Ovary (tissue), 9 donors: Measurements from ENCODE around the gene CBLC. TPM values are rescaled to one million over a fixed set of nuclear protein-coding genes. Genes with fewer than 3 reads are reported as not detected.

ENCODE experiments used
- DNase-seq, 5 donors: peaks; one replicate each; pipeline ENCODE4 v3.0.0-alpha.2; 2019 to 2020
- H3K27ac ChIP-seq, 2 donors: fragments of 200-600 bp; one replicate each; pipeline versions ENCODE4 v1.5.1 to v1.8.0; 2019 to 2022
- H3K27me3 ChIP-seq: fragments of 200-600 bp; one replicate; pipeline ENCODE4 v1.8.0; 2022
- H3K36me3 ChIP-seq: fragments of 200-600 bp; sonication (generic); one replicate; pipeline ENCODE4 v1.5.1; 2019
- H3K4me1 ChIP-seq: one replicate; pipeline ENCODE4 v1.8.1; 2013; ENCODE audit warnings: mild to moderate bottlenecking, moderate library complexity; ENCODE audit not compliant: insufficient read depth
- H3K4me3 ChIP-seq: fragments of 200-600 bp; sonication (generic); one replicate; pipeline ENCODE4 v1.5.1; 2017
- H3K9me3 ChIP-seq, 2 donors: fragments of 200-600 bp in 1 of 2; sonication (generic) in 1 of 2; one replicate each; pipeline versions ENCODE4 v1.5.1 to v1.8.1; 2013 to 2019; ENCODE audit warnings: mild to moderate bottlenecking in 1 of 2, moderate library complexity in 1 of 2
- CTCF ChIP-seq, 3 donors: fragments of 450-650 bp in 2 of 3; fragments of 200-600 bp in 1 of 3; IDR thresholded peaks; one replicate each; pipeline versions ENCODE4 v1.5.1 to v1.8.0; 2016 to 2022; ENCODE audit warnings: antibody characterized with exemption in 3 of 3, mild to moderate bottlenecking in 1 of 3
- EP300 ChIP-seq: sonication (generic); formaldehyde crosslinking; IDR thresholded peaks from one replicate; pipeline ENCODE4 v1.6.1; 2017; ENCODE audit warnings: antibody characterized with exemption
- POLR2A ChIP-seq: fragments of 450-650 bp; IDR thresholded peaks from one replicate; pipeline ENCODE4 v1.6.1; 2017; ENCODE audit warnings: antibody characterized with exemption, mild to moderate bottlenecking, moderate library complexity
- WGBS, 3 donors: extraction: QIAGEN DNeasy Blood & Tissue Kit in 1 of 3; methylation state at CpG; one replicate each; pipeline versions ENCODE4 v1.1.5 to v1.1.7; 2013 to 2017; 5-methylcytosine and 5-hydroxymethylcytosine counted together
- intact Hi-C, 4 donors: fragments of 100-400 bp; cut with DNase I; formaldehyde crosslinking; loops; one replicate each; pipeline versions ENCODE4 v1.11.0 to v1.15.1; 2022 to 2023
- polyA plus RNA-seq, 2 donors: library from polyadenylated mRNA; stranded (reverse); fragments of 200-250 nt in 1 of 2; fragments of 350-450 nt in 1 of 2; fragmentation: Illumina TruSeq in 1 of 2; extraction: RNeasy Lipid Tissue Mini Kit (QIAGEN cat#74804) in 1 of 2; gene quantifications; one replicate each; pipeline ENCODE4 v1.2.3, GENCODE V29; 2013 to 2014
- total RNA-seq, 7 donors: library from RNA; depleted of rRNA in 2 of 7; stranded (reverse); fragments of >200 nt in 2 of 7; fragmentation: NEBNext Ultra II Directional in 3 of 7; extraction: Animal tissue kit (Norgen Biotek cat#: 25700) in 3 of 7; gene quantifications; one replicate each; pipeline versions ENCODE4 v1.1.0 to v1.2.4, GENCODE V29; 2016 to 2023
- donor health status: DM: no; HTN: no; CAD: no; lungs with moderate emphysema.
- donor health status: DM: no; HTN: no; CAD: no.
- donor health status: Bipolar disorder and iron deficiency.
- donor health status: DM: yes; HTN: yes; CAD: no.
- donor health status: DM: no; HTN: no; CAD: no.
- donor health status: DM: yes; HTN: yes; CAD: no.

Gene CBLC
- total and polyA plus RNA-seq, 9 donors: 0.08 to 10.3 (median 1.8) TPM; not detected in 3

GRCh38 chr19:44839276-44839675, 61.6 kb downstream of the CBLC start:
- Histone ChIP-seq H3K27me3 (no peaks in the 10 kb centered on the region), H3K9me3 (no peaks in the 10 kb centered on the region), H3K36me3 (no peaks in the 10 kb centered on the region), H3K4me1 (no peaks in the 10 kb centered on the region), H3K27ac (no peak overlapping the region), H3K4me3 (no peak overlapping the region)
- intact Hi-C loops: no loop called here
- DNase-seq: no peak
- WGBS, 3 donors: 78 to 83% (median 80%) methylated on average over 2 of the region's 2 CpGs
- TF ChIP-seq POLR2A (no peak), EP300 (no peak), CTCF (IDR thresholded peaks at IDR 0.05) (no peak)

- no peaks in the 10 kb centered on the region for H3K27me3 ChIP-seq
- intact Hi-C loops: loop anchor here in 1 of 4 donors (5.0 kb wide), 1 partner anchor 39 kb away; no protein-coding TSS in a partner anchor
- no peak for TF ChIP-seq POLR2A
- TF ChIP-seq CTCF (IDR thresholded peaks at IDR 0.05): no peak
- TF ChIP-seq EP300: no peak
These were observed 63.1 kb downstream of the CBLC start for GRCh38 chr19:44840811-44841210.

GRCh38 chr19:44841231-44841630, 63.5 kb downstream of the CBLC start:
- Histone ChIP-seq H3K27me3 (no peaks in the 10 kb centered on the region), H3K4me3 (no peak overlapping the region), H3K36me3 (no peaks in the 10 kb centered on the region), H3K9me3 (no peaks in the 10 kb centered on the region), H3K4me1 (peaks cover 3% of the 10 kb centered on the region), H3K27ac (no peak overlapping the region)
- 80 to 87% (median 87%) methylated on average over 3 of the region's 3 CpGs for WGBS, 3 donors
- DNase-seq: no peak
- TF ChIP-seq CTCF (IDR thresholded peaks at IDR 0.05): no peak
- TF ChIP-seq EP300: no peak
- TF ChIP-seq POLR2A: no peak
- intact Hi-C loops: loop anchor here in 1 of 4 donors (5.0 kb wide), 1 partner anchor 39 kb away; no protein-coding TSS in a partner anchor

More at GRCh38 chr19:44840811-44841210, 63.1 kb downstream of the CBLC start:
- no peaks in the 10 kb centered on the region for H3K36me3 ChIP-seq
- no peak for DNase-seq
- H3K9me3 ChIP-seq: no peaks in the 10 kb centered on the region
- WGBS, 3 donors: 66 to 78% (median 70%) methylated on average over 7 of the region's 7 CpGs
- peaks cover 3% of the 10 kb centered on the region for H3K4me1 ChIP-seq
- H3K4me3 ChIP-seq: no peak overlapping the region
- no peak overlapping the region for H3K27ac ChIP-seq

- H3K4me1 ChIP-seq: peaks cover 6% of the 10 kb centered on the region
- H3K36me3 ChIP-seq: no peaks in the 10 kb centered on the region
- H3K27me3 ChIP-seq: no peaks in the 10 kb centered on the region
- H3K9me3 ChIP-seq: no peaks in the 10 kb centered on the region
- H3K27ac ChIP-seq: peak overlapping the region in 1 of 2 donors; percentile 53
- intact Hi-C loops: loop anchor here in 2 of 4 donors (2.0 kb wide), 2 partner anchors 42 to 44 kb away; no protein-coding TSS in a partner anchor
- H3K4me3 ChIP-seq: peak overlapping the region; percentile 100
- 3 to 10% (median 5%) methylated on average over 12 of the region's 12 CpGs for WGBS, 3 donors
- TF ChIP-seq CTCF (IDR thresholded peaks at IDR 0.05): no peak
- TF ChIP-seq POLR2A: no peak
- peak in 2 of 5 donors; percentile 68 to 74 for DNase-seq
These were observed 67.6 kb downstream of the CBLC start for GRCh38 chr19:44845286-44845611.
